SK-N-SH (cell line): ENCODE data around the gene HFE. TPM values are rescaled to one million over a fixed set of nuclear protein-coding genes. Genes with fewer than 3 reads are reported as not detected.
A peak's percentile ranks its signal among the peaks of the same experiment; 100 is the strongest.

Source experiments
- CTCF ChIA-PET: fragments of 300-600, 350-600 bp; formaldehyde crosslinking; extraction: SDS; loops from one replicate; lab custom pipeline; 2021; lab: Yijun Ruan, JAX
- POLR2A ChIA-PET: fragments of 350-600 bp; sonication (Branson Sonifier 250); formaldehyde crosslinking; extraction: SDS; loops from one replicate; lab custom pipeline; 2020; ENCODE audit warnings: antibody characterized with exemption, inconsistent platforms; lab: Yijun Ruan, JAX
- DNase-seq: peaks from one replicate; pipeline ENCODE4 v3.0.0; 2012
- H2AFZ ChIP-seq: fragments of 200-600 bp; sonication (generic); 2 replicates; pipeline ENCODE4 v1.8.1; 2016; ENCODE audit warnings: antibody characterized with exemption, mild to moderate bottlenecking, low read depth
- H3F3A ChIP-seq: fragments of 200-600 bp; sonication (generic); replicated peaks from 2 replicates; pipeline ENCODE3; 2016; ENCODE audit warnings: antibody characterized with exemption, mild to moderate bottlenecking; ENCODE audit not compliant: insufficient read depth
- H3K27ac ChIP-seq, 2 experiments: fragments of 200-500 bp in 1 of 2; fragments of 200-600 bp in 1 of 2; sonication (Bioruptor generic) in 1 of 2; sonication (generic), shearing (Covaris generic) in 1 of 2; 2 replicates each; pipeline versions ENCODE4 v1.5.1 to v1.6.1; 2014 to 2016; ENCODE audit warnings: low read depth in 2 of 2, inconsistent platforms in 1 of 2, low read length in 1 of 2, mild to moderate bottlenecking in 1 of 2, mixed read lengths in 1 of 2
- H3K27me3 ChIP-seq: fragments of 200-600 bp; sonication (generic), shearing (Covaris generic); 2 replicates; pipeline ENCODE4 v1.6.1; 2016; ENCODE audit warnings: mixed run types; ENCODE audit not compliant: insufficient read depth
- H3K36me3 ChIP-seq, 2 experiments: fragments of 200-500 bp in 1 of 2; fragments of 200-600 bp in 1 of 2; sonication (Bioruptor generic) in 1 of 2; sonication (generic) in 1 of 2; replicated peaks in 1 of 2; 2 replicates each; pipeline versions ENCODE3 to v1.5.1; 2014 to 2016; ENCODE audit warnings: low read length in 1 of 2, mild to moderate bottlenecking in 1 of 2; ENCODE audit not compliant: insufficient read depth in 2 of 2, control insufficient read depth in 1 of 2
- H3K4me1 ChIP-seq, 2 experiments: fragments of 200-500 bp in 1 of 2; fragments of 200-600 bp in 1 of 2; sonication (Bioruptor generic) in 1 of 2; sonication (generic), shearing (Covaris generic) in 1 of 2; 2 replicates each; pipeline versions ENCODE4 v1.5.1 to v1.6.1; 2014 to 2016; ENCODE audit warnings: low read depth in 1 of 2, low read length in 1 of 2, mixed run types in 1 of 2; ENCODE audit not compliant: insufficient read depth in 2 of 2, control insufficient read depth in 1 of 2
- H3K4me2 ChIP-seq: fragments of 200-600 bp; sonication (generic), shearing (Covaris generic); 2 replicates; pipeline ENCODE4 v1.6.1; 2017; ENCODE audit warnings: mixed run types
- H3K4me3 ChIP-seq, 2 experiments: fragments of 200-500 bp in 1 of 2; fragments of 200-600 bp in 1 of 2; sonication (Bioruptor generic) in 1 of 2; sonication (generic), shearing (Covaris generic) in 1 of 2; 2 replicates each; pipeline versions ENCODE4 v1.5.1 to v1.8.1; 2014 to 2016; ENCODE audit warnings: low read depth in 2 of 2, inconsistent platforms in 1 of 2, low read length in 1 of 2, mild to moderate bottlenecking in 1 of 2, mixed read lengths in 1 of 2, moderate library complexity in 1 of 2
- H3K79me2 ChIP-seq: fragments of 200-600 bp; sonication (generic); 2 replicates; pipeline ENCODE4 v1.8.1; 2017; ENCODE audit warnings: mild to moderate bottlenecking; ENCODE audit not compliant: insufficient read depth
- H3K9ac ChIP-seq: fragments of 200-600 bp; sonication (generic); 2 replicates; pipeline ENCODE4 v1.6.1; 2017; ENCODE audit warnings: mixed run types
- H3K9me2 ChIP-seq: fragments of 200-600 bp; sonication (generic); 2 replicates; pipeline ENCODE4 v1.6.1; 2017; ENCODE audit warnings: mixed run types
- H3K9me3 ChIP-seq: fragments of 200-600 bp; sonication (generic); 2 replicates; pipeline ENCODE4 v1.6.1; 2017; ENCODE audit warnings: mixed run types, mild to moderate bottlenecking, moderate library complexity
- H4K20me1 ChIP-seq: fragments of 200-600 bp; sonication (generic); 2 replicates; pipeline ENCODE4 v1.6.1; 2017; ENCODE audit warnings: mild to moderate bottlenecking, mixed run types; ENCODE audit not compliant: insufficient read depth
- CHD2 ChIP-seq: fragments of 150-350 bp; IDR thresholded peaks from 2 replicates; pipeline ENCODE4 v1.6.1; 2018; ENCODE audit warnings: low read length; ENCODE audit not compliant: partially characterized antibody
- CTCF ChIP-seq: fragments of 200-600 bp; sonication (generic); IDR thresholded peaks from 2 replicates; pipeline ENCODE4 v1.6.1; 2017; ENCODE audit warnings: antibody characterized with exemption, mild to moderate bottlenecking, moderate library complexity
- ELF1 ChIP-seq: IDR thresholded peaks from 2 replicates; pipeline ENCODE4 v1.4.0; 2012
- FOSL2 ChIP-seq: IDR thresholded peaks from 2 replicates; pipeline ENCODE4 v1.4.0; 2012; ENCODE audit warnings: low read depth, mild to moderate bottlenecking, moderate library complexity, borderline replicate concordance
- FOXJ3 ChIP-seq: sonication (generic); formaldehyde crosslinking; IDR thresholded peaks from 2 replicates; pipeline ENCODE4 v1.5.1; 2020; ENCODE audit warnings: mild to moderate bottlenecking, missing genetic modification reagents
- GABPA ChIP-seq: IDR thresholded peaks from 2 replicates; pipeline ENCODE4 v1.4.0; 2012; ENCODE audit warnings: low read depth, mild to moderate bottlenecking
- JUND ChIP-seq: IDR thresholded peaks from 2 replicates; pipeline ENCODE4 v1.4.0; 2012
- MEF2A ChIP-seq: IDR thresholded peaks from 2 replicates; pipeline ENCODE4 v1.4.0; 2012; ENCODE audit warnings: low read depth, borderline replicate concordance
- MXI1 ChIP-seq: IDR thresholded peaks from 2 replicates; pipeline ENCODE4 v1.6.1; 2012; ENCODE audit warnings: mild to moderate bottlenecking, low read depth, low read length, improper control_type of control experiment
- NFIC ChIP-seq: IDR thresholded peaks from 2 replicates; pipeline ENCODE4 v1.4.0; 2012; ENCODE audit warnings: borderline replicate concordance
- NRF1 ChIP-seq: IDR thresholded peaks from 2 replicates; pipeline ENCODE4 v1.6.1; 2012; ENCODE audit warnings: low read depth, mild to moderate bottlenecking, low read length
- POLR2AphosphoS5 ChIP-seq: IDR thresholded peaks from 2 replicates; pipeline ENCODE4 v1.6.1; 2012; ENCODE audit warnings: low read depth, low read length
- REST ChIP-seq: IDR thresholded peaks from 2 replicates; pipeline ENCODE4 v1.6.1; 2012; ENCODE audit warnings: mild to moderate bottlenecking, low read depth, low read length, moderate library complexity
- RFX5 ChIP-seq: IDR thresholded peaks from 2 replicates; pipeline ENCODE4 v1.6.1; 2012; ENCODE audit warnings: mild to moderate bottlenecking, improper control_type of control experiment, low read length
- SIN3A ChIP-seq: IDR thresholded peaks from 2 replicates; pipeline ENCODE4 v1.6.1; 2012; ENCODE audit warnings: low read depth, mild to moderate bottlenecking, low read length, moderate library complexity, borderline replicate concordance
- SMC3 ChIP-seq: IDR thresholded peaks from 2 replicates; pipeline ENCODE4 v1.6.1; 2012; ENCODE audit warnings: low read depth, low read length, improper control_type of control experiment
- TCF12 ChIP-seq: IDR thresholded peaks from 2 replicates; pipeline ENCODE4 v1.4.0; 2012
- TEAD4 ChIP-seq: IDR thresholded peaks from 2 replicates; pipeline ENCODE4 v1.4.0; 2012; ENCODE audit warnings: mild to moderate bottlenecking, borderline replicate concordance; ENCODE audit not compliant: insufficient read depth
- whole genome bisulfite sequencing: methylation state at CpG from one replicate; pipeline ENCODE4 v1.1.6; 2017; ENCODE audit warnings: low lambda C conversion rate; 5-methylcytosine and 5-hydroxymethylcytosine counted together
- polyA plus RNA-seq, 3 experiments: library from polyadenylated mRNA; depleted of rRNA; stranded (reverse); fragments of >200 nt; gene quantifications; 2 replicates each; pipeline ENCODE4 v1.2.3, GENCODE V29; 2012
- TF ChIP-seq, protein P1 (sequence below): fragments of 150-350 bp; IDR thresholded peaks from 2 replicates; pipeline ENCODE4 v1.6.1; 2017; ENCODE audit warnings: antibody characterized with exemption, low read length, low read depth, borderline replicate concordance
- TF ChIP-seq, protein P2 (sequence below): IDR thresholded peaks from 2 replicates; pipeline ENCODE4 v1.4.0; 2012; ENCODE audit warnings: low read depth
- TF ChIP-seq, protein P3 (sequence below): IDR thresholded peaks from 2 replicates; pipeline ENCODE4 v1.4.0; 2012; ENCODE audit warnings: low read depth, borderline replicate concordance
- TF ChIP-seq, protein P4 (sequence below): IDR thresholded peaks from 2 replicates; pipeline ENCODE4; 2012

HFE gene
- polyA plus RNA-seq, 1 of the 3 experiments (the other 2 are of a cell fraction), result not detected

DNA sequence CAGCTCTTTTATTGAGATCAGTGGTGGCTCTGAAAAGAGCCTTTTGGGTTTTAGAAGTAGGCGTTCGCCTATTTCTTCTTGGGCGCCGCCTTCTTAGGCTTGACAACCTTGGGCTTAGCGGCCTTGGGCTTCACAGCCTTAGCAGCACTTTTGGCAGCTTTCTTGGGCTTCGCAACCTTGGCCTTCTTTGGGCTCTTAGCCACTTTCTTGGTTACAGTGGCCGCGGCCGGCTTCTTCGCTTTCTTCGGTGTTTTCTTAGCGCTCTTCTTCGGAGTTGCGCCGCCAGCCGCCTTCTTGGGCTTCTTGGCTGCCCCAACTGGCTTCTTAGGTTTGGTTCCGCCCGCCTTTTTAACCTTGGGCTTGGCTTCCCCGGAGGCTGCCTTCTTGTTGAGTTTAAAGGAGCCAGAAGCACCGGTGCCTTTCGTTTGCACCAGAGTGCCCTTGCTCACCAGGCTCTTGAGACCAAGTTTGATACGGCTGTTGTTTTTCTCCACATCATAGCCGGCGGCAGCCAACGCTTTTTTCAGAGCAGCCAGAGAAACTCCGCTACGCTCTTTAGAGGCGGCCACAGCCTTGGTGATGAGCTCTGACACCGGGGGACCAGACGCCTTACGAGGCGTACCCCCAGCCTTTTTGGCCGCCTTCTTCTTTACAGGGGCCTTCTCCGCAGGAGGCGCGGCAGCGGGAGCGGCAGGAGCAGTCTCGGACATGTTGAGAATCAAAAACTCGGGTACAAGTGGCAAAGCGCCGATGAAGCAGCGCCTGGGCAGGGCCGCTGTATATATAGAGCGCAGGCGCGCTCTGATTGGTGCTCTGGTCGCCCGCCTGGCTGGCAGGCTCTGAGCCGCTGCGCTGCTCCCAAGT lies 31.3 kb upstream of the HFE start:
- no peaks in the 10 kb centered on the region for H4K20me1 ChIP-seq
- CTCF ChIA-PET, result interaction anchor here (20.2 kb wide), 1 partner anchor 39 kb away, joined by 660 read pairs; the partner anchor contains the start of gene HFE
- H3K9ac ChIP-seq, result peak overlapping the region; percentile 96
- H3K4me1 ChIP-seq, result peaks cover 0 to 7% of the 10 kb centered on the region in 2 experiments; a peak in 3 of 4 replicates
- no peaks in the 10 kb centered on the region for H3K9me3 ChIP-seq
- peaks cover 10% of the 10 kb centered on the region; the same call in 1 of the 2 replicates for H3K79me2 ChIP-seq
- WGBS, result 2% methylated on average over 40 of the region's 51 CpGs
- POLR2A ChIA-PET, result interaction anchor here (0.9 to 2.9 kb wide), 11 partner anchors 12 to 1091 kb away, joined by 4 to 62 read pairs (median 5); a partner anchor contains a TSS
- H3K4me3 ChIP-seq, result peak overlapping the region; percentile 79 to 80
- peaks cover 38% of the 10 kb centered on the region for H3F3A ChIP-seq
- H3K36me3 ChIP-seq, result no peaks in the 10 kb centered on the region
- peak; percentile 79 for DNase-seq
- peak overlapping the region; percentile 82 for H2AFZ ChIP-seq
- H3K4me2 ChIP-seq, result peak overlapping the region; percentile 97
- H3K27me3 ChIP-seq, result no peaks in the 10 kb centered on the region
- H3K27ac ChIP-seq, result peak overlapping the region; percentile 97 to 98
- no peaks in the 10 kb centered on the region for H3K9me2 ChIP-seq
- TF ChIP-seq CHD2 (peak; percentile 78), JUND (peak; percentile 33; the same call in 1 of the 2 replicates), RFX5 (no peak), NFIC (no peak; the same call in 1 of the 2 replicates), MXI1 (no peak), TCF12 (peak; percentile 19; the same call in 1 of the 2 replicates), SMC3 (no peak), TEAD4 (no peak; the same call in 1 of the 2 replicates), ELF1 (peak; percentile 2; the same call in 1 of the 2 replicates), SIN3A (peak; percentile 96), REST (peak; percentile 62; the same call in 1 of the 2 replicates), NRF1 (no peak), MEF2A (peak; percentile 14; the same call in 1 of the 2 replicates), FOXJ3 (CRISPR knock-in tag) (no peak), CTCF (no peak), GABPA (no peak), POLR2AphosphoS5 (peak; percentile 98), FOSL2 (no peak)
- TF ChIP-seq, protein P1, sequence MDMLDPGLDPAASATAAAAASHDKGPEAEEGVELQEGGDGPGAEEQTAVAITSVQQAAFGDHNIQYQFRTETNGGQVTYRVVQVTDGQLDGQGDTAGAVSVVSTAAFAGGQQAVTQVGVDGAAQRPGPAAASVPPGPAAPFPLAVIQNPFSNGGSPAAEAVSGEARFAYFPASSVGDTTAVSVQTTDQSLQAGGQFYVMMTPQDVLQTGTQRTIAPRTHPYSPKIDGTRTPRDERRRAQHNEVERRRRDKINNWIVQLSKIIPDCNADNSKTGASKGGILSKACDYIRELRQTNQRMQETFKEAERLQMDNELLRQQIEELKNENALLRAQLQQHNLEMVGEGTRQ, result 0 out of 2 replicates have a peak, but pooled peaks have one; percentile 5
- TF ChIP-seq, protein P2, sequence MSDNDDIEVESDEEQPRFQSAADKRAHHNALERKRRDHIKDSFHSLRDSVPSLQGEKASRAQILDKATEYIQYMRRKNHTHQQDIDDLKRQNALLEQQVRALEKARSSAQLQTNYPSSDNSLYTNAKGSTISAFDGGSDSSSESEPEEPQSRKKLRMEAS, result 0 out of 2 replicates have a peak, but pooled peaks have one; percentile 31
- TF ChIP-seq, protein P3, sequence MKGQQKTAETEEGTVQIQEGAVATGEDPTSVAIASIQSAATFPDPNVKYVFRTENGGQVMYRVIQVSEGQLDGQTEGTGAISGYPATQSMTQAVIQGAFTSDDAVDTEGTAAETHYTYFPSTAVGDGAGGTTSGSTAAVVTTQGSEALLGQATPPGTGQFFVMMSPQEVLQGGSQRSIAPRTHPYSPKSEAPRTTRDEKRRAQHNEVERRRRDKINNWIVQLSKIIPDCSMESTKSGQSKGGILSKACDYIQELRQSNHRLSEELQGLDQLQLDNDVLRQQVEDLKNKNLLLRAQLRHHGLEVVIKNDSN, result no peak
- TF ChIP-seq, protein P4, sequence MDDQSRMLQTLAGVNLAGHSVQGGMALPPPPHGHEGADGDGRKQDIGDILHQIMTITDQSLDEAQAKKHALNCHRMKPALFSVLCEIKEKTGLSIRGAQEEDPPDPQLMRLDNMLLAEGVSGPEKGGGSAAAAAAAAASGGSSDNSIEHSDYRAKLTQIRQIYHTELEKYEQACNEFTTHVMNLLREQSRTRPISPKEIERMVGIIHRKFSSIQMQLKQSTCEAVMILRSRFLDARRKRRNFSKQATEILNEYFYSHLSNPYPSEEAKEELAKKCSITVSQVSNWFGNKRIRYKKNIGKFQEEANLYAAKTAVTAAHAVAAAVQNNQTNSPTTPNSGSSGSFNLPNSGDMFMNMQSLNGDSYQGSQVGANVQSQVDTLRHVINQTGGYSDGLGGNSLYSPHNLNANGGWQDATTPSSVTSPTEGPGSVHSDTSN, result peak; percentile 38; the same call in 1 of the 2 replicates
